Body of pancreas (tissue), 4 donors: ENCODE measurements around the gene POU3F3.

Experiments
- CTCF ChIP-seq, 7 experiments: fragments of 450-650 bp in 4 of 7; fragments of 200-600 bp in 3 of 7; sonication (generic) in 3 of 7; IDR thresholded peaks; one replicate each; pipeline ENCODE4 v1.5.1; 2016 to 2019; ENCODE audit warnings: antibody characterized with exemption in 7 of 7
- POLR2A ChIP-seq, 3 donors: fragments of 450-650 bp; IDR thresholded peaks; one replicate each; pipeline ENCODE4 v1.6.1; 2016; ENCODE audit warnings: antibody characterized with exemption in 3 of 3, mild to moderate bottlenecking in 2 of 3

GRCh38 chr2:104901037-104901881 lies 47.3 kb downstream of the POU3F3 start:
- TF ChIP-seq CTCF (IDR thresholded peaks at IDR 0.05) (peak in 2 of 7 experiments; percentile 10 to 14), POLR2A (IDR thresholded peaks at IDR 0.05) (peak in 2 of 3 donors; percentile 20 to 29)
